Subcutaneous adipose tissue (tissue), 4 donors: ENCODE results near the gene D2HGDH. TPM values are rescaled to one million over a fixed set of nuclear protein-coding genes. Genes with fewer than 3 reads are reported as not detected.

ENCODE experiments used
- total RNA-seq, 4 donors: library from RNA; depleted of rRNA; stranded (reverse); fragments of >200 nt; gene quantifications; one replicate each; pipeline ENCODE4 v1.1.0, GENCODE V29; 2016
- TF ChIP-seq, protein P1 (sequence below): fragments of 450-650 bp; IDR thresholded peaks from one replicate; pipeline ENCODE4 v1.5.1; 2016; ENCODE audit warnings: low read depth, mild to moderate bottlenecking, control low read depth, antibody characterized with exemption, moderate library complexity

D2HGDH gene
- total RNA-seq, 4 donors from 2014 or later: 12.1 to 44.3 (median 13.4) TPM

DNA sequence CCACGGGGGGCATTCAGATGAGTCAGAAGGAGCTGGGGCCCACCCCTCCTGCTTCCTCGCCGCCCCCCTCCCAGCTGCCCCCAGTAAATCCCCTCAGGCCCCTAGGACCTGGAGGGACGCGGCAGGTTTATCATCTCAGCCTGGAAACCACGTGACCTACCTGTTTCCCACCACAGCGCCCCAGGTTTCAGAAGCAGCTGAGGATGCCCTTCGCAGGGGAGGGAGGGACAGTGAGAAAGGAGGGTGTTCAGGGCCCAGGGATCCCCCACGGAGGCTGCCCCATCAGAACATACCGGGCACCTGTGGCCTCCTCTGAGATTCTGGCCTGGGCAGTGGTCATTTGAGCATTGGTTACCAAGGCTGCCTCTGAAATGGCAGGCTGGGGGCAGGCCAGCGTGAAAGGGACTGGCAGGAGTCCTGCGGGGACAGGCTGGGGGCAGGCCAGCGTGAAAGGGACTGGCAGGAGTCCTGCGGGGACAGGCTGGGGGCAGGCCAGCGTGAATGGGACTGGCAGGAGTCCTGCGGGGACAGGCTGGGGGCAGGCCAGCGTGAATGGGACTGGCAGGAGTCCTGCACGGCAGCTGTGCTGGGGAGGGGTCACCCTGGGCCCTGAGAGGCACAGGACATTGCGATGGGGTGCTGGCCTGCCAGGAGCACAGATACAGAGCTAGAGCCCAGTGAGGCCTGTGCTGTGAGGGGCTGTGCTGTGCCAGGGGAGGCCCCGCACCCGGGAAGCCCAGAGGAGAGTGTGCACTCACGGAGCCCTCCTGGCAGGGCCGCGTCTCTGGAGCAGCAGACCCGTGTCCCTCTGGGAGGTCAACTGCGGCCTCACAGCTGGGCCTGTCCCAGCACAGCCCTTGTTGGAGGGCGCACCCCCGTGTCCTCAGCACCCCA lies 76.1 kb downstream of the D2HGDH start:
- TF ChIP-seq, protein P1, sequence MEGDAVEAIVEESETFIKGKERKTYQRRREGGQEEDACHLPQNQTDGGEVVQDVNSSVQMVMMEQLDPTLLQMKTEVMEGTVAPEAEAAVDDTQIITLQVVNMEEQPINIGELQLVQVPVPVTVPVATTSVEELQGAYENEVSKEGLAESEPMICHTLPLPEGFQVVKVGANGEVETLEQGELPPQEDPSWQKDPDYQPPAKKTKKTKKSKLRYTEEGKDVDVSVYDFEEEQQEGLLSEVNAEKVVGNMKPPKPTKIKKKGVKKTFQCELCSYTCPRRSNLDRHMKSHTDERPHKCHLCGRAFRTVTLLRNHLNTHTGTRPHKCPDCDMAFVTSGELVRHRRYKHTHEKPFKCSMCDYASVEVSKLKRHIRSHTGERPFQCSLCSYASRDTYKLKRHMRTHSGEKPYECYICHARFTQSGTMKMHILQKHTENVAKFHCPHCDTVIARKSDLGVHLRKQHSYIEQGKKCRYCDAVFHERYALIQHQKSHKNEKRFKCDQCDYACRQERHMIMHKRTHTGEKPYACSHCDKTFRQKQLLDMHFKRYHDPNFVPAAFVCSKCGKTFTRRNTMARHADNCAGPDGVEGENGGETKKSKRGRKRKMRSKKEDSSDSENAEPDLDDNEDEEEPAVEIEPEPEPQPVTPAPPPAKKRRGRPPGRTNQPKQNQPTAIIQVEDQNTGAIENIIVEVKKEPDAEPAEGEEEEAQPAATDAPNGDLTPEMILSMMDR: no peak

DNA sequence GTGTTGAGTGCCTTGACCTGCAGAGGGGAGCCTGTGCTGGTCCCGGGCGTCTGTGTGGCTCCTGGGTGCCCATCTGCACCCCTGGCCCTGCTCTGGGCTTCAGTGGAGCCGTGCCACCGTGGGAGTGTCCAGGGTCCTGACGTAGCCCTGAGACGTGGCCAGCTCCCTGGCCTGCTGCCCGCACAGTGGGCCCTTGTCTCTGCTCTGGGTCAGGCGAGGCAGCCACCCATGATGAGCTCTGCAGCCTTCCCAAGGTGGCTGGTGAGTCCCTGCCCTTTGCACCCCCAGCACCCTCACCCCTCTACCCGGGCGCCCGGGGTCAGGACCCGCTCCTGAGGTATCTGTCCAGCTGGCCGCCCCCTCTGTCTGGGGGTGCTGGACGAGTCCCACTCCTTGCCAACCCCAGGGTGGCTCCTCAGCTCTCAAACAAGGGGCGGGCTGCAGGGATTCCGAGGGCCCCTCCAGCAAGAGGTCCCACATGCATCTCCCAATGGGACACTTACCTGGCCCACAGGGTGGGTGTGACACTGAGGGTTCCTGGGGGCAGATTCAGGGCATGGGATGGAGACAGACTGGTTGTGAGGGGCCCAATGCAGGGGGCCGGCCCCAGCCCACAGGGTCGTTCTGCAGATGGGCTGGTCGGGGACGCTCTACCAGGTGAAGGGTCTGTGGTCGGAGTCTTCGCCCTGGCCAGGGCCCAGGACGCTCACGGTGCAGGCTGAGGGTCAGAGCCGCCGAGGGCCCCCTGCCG lies 76.9 kb downstream of the D2HGDH start:
- TF ChIP-seq, protein P1: no peak

DNA sequence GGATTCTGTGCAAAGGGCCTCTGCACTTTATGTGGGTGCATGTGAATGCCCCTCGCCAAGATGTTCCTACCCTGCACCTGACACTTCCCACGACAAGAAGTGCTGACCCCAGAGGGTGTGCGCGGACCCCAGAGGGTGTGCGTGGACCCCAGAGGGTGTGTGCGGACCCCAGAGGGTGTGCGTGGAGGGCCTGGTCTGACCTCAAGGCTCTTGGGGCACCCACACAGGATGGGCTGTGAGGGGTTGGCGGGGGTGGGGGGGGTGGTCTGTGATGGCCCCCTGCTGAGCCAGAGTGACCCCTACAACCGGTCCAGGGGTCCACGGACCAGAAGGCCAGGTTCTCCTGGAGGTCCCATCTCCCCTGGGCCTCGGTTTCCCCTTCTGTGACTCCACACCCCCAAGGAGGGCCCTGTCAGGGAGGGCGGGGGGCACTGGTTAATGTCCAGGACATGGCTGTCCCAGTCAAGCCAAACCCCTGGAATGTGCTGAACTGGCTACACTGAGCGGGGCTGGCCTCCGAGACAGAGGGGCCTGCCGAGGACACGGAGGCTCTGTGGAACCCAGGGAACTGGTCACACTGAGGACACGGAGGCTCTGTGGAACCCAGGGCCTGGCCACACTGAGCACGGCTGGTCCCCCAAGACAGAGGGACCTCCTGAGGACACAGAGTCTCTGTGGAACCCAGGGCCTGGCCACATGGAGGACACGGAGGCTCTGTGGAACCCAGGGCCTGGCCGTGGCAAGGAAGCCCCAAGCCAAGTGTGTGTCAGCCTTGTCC lies 77.7 kb downstream of the D2HGDH start:
- TF ChIP-seq, protein P1: no peak

DNA sequence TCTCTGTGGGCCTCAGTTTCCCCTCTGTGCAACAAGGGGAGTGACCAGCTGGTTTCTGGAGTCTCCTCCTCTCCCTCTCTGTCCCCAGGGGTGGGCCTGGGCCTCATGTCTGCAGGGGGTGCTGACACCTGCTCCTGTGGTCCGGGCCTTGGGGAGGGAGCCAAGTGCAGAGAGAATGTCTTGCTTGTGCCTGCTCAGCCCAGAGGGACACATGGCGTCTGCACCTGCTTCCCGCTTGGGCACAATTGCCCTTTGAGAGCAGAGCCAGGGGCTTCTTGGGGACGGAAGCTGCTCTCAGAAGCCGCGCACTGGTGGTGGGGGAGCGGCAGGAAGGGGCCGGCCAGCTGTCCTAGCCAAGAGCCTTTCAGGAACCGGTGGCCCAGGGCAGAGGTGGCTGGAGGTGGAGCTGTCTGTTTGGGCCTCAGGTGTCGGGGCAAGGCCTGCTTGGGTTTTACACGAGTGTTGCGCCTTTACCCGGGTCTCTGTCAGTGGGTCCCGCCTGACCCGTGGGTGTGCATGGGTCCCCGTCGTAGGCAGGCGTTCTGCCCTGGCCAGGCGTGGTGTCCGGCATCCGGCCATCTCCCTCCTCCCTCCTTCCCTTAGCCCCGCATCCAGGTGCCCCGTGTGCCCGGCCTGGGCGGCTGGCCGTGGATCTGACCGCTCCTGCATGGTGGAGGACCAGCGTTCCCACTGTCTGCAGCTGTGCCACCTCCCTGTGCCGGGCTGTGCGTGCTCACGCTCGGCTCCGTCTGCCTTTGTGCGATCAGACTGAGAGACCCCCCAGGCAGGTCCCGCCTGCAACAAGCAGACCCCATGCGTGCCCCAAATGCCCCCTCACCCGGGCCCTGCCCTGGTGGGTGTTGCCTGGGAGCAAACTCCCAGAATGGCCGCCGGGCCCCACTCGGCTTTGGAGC lies 78.6 kb downstream of the D2HGDH start:
- TF ChIP-seq, protein P1: no peak

DNA sequence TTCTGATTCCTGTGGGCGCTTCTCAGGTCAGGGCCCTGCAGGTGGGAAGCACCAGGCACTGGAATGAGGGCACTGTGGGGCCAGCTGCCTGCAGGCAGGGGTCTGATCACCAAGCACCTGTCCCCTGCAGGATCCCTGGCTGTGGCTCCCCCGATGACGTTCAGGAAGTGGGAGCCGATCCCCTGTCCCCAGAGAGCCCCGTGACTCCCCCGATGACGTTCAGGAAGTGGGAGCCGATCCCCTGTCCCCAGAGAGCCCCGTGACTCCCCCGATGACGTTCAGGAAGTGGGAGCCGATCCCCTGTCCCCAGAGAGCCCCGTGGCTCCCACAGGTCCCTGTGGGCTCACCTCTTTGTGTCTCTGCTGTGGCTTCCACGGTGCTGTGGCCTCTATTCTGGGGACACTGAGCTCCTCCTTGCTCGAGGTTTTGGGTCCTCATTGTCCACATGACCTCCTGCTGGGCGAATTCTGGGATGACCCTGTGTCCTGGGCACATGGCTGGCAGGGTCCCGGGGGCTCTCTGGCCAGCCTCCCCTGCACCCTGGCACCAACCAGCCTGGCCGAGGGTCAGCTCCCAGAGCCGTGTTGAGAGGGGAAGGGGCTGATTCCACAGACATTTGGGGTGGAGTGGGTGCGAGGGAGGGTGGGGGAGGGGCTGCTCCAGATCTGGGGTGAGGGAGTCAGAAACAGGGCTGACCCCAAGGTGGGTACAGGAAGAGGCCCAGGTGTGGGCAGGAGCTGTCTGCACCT lies 79.4 kb downstream of the D2HGDH start:
- TF ChIP-seq, protein P1: no peak

DNA sequence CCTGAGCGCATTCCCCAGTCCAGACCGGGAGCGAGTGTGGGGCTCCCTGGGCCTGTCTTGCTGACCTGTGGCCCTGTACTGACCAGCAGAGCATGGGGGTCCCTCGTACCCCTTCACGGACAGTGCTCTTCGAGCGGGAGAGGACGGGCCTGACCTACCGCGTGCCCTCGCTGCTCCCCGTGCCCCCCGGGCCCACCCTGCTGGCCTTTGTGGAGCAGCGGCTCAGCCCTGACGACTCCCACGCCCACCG lies 79.9 kb downstream of the D2HGDH start:
- TF ChIP-seq, protein P1: no peak
